Renal cortex interstitium (tissue), 11 donors: ENCODE data around the gene GALC. TPM values are rescaled to one million over a fixed set of nuclear protein-coding genes. Genes with fewer than 3 reads are reported as not detected.

Experiments
- DNase-seq, 11 donors: peaks; one replicate each; pipeline ENCODE4 v3.0.0-alpha.2; 2013; ENCODE audit warnings: low read depth in 9 of 11, low spot score in 4 of 11; ENCODE audit errors: extremely low read depth in 1 of 11
- polyA plus RNA-seq, 3 donors: library from polyadenylated mRNA; unstranded; fragments of 120-200 nt; gene quantifications; one replicate each; pipeline ENCODE4 v1.2.1, GENCODE V29; 2013; ENCODE audit not compliant: insufficient read length in 3 of 3

The GALC gene
- polyA plus RNA-seq, 3 donors, result 39.1 to 42.2 (median 42.0) TPM

GRCh38 chr14:87908550-87908949, 84.4 kb downstream of the GALC start:
- no peak for DNase-seq

- DNase-seq, result no peak
These were observed 91.3 kb downstream of the GALC start for GRCh38 chr14:87901652-87902051.

GRCh38 chr14:87901236-87901635, 91.7 kb downstream of the GALC start:
- no peak for DNase-seq

GRCh38 chr14:87899228-87899627, 93.8 kb downstream of the GALC start:
- peak in 1 of 11 donors; percentile 16 for DNase-seq

GRCh38 chr14:87898301-87898700, 94.7 kb downstream of the GALC start:
- no peak for DNase-seq

GRCh38 chr14:87896393-87897380, 96.3 kb downstream of the GALC start:
- DNase-seq, result peak; percentile 40 to 75 (median 65)

GRCh38 chr14:87894920-87895319, 98.1 kb downstream of the GALC start:
- DNase-seq, result no peak

GRCh38 chr14:87892763-87893162, 100.2 kb downstream of the GALC start:
- DNase-seq, result no peak

- no peak for DNase-seq
These were observed 104.6 kb downstream of the GALC start for GRCh38 chr14:87888136-87888999.

- no peak for DNase-seq
These were observed 109.2 kb downstream of the GALC start for GRCh38 chr14:87883750-87884149.

Other genes starting within 250 kb of the GALC start
- under 1 TPM; 0.50 to 0.80 (median 0.50) TPM for gene GPR65, start 12.0 kb upstream of the GALC start, polyA plus RNA-seq